ENCODE measurements around the gene ETV7.

- no peak for TF ChIP-seq CTCF (IDR thresholded peaks at IDR 0.05; ENCODE audit: low read depth, low read length, missing input control)
- no peak for TF ChIP-seq SP1 (IDR thresholded peaks at IDR 0.05)
- TF ChIP-seq EGR1 (IDR thresholded peaks at IDR 0.05; ENCODE audit: low read depth in 2 of 2): no peak
- TF ChIP-seq MAX (IDR thresholded peaks at IDR 0.05): no peak
- no peak for TF ChIP-seq JUND (IDR thresholded peaks at IDR 0.05)
These were observed 51.2 kb downstream of the ETV7 start for GRCh38 chr6:36336208-36336710.

All from liver (tissue), 3 donors.